Endothelial cell (in vitro differentiated cells): ENCODE results near the gene ADAMTS12. TPM values are rescaled to one million over a fixed set of nuclear protein-coding genes. Genes with fewer than 3 reads are reported as not detected.

Experiments used
- DNase-seq: peaks from one replicate; pipeline ENCODE4 v3.0.0; 2021; ENCODE audit warnings: low spot score
- H3K27ac Mint-ChIP-seq: one replicate; pipeline ENCODE4 v1.8.0; 2021; ENCODE audit warnings: mixed read lengths, inconsistent platforms; ENCODE audit not compliant: unreplicated experiment
- H3K27me3 Mint-ChIP-seq: one replicate; pipeline ENCODE4 v1.8.0; 2021; ENCODE audit warnings: mild to moderate bottlenecking, moderate library complexity, mixed read lengths, inconsistent platforms; ENCODE audit not compliant: unreplicated experiment
- H3K36me3 Mint-ChIP-seq: one replicate; pipeline ENCODE4 v1.8.0; 2021; ENCODE audit warnings: mild to moderate bottlenecking, low read depth, mixed read lengths, inconsistent platforms; ENCODE audit not compliant: unreplicated experiment
- H3K4me1 Mint-ChIP-seq: one replicate; pipeline ENCODE4 v1.8.0; 2021; ENCODE audit warnings: mild to moderate bottlenecking, mixed read lengths, inconsistent platforms; ENCODE audit not compliant: unreplicated experiment
- H3K4me3 Mint-ChIP-seq: one replicate; pipeline ENCODE4 v1.8.0; 2021; ENCODE audit warnings: mild to moderate bottlenecking, mixed read lengths, inconsistent platforms; ENCODE audit not compliant: unreplicated experiment
- H3K9me3 Mint-ChIP-seq: one replicate; pipeline ENCODE4 v1.8.0; 2021; ENCODE audit warnings: mixed read lengths, inconsistent platforms; ENCODE audit not compliant: unreplicated experiment
- CTCF ChIP-seq: fragments of 200-600 bp; sonication (generic); IDR thresholded peaks from one replicate; pipeline ENCODE4 v1.5.0; 2021; ENCODE audit warnings: antibody characterized with exemption; ENCODE audit not compliant: unreplicated experiment
- total RNA-seq: library from RNA; stranded (reverse); fragmentation: NEBNext Ultra II Directional; extraction: Animal tissue kit (Norgen Biotek cat#: 25700); gene quantifications from one replicate; pipeline ENCODE4 v1.2.1, GENCODE V29; 2021; ENCODE audit not compliant: unreplicated experiment

The ADAMTS12 gene
- total RNA-seq, 1 donor from 2014 or later: 9.8 TPM

GRCh38 chr5:33692980-33693379 lies 198.8 kb downstream of the ADAMTS12 start:
- no peak for DNase-seq
- Mint-ChIP-seq H3K27me3 (peaks cover 1% of the 10 kb centered on the region), H3K27ac (no peak overlapping the region), H3K4me3 (no peak overlapping the region), H3K9me3 (peaks cover 4% of the 10 kb centered on the region), H3K36me3 (peaks cover 14% of the 10 kb centered on the region), H3K4me1 (peaks cover 7% of the 10 kb centered on the region)
- TF ChIP-seq CTCF: no peak

- Mint-ChIP-seq H3K27me3 (peaks cover 1% of the 10 kb centered on the region), H3K27ac (no peak overlapping the region), H3K36me3 (peaks cover 14% of the 10 kb centered on the region), H3K4me3 (no peak overlapping the region), H3K9me3 (peaks cover 4% of the 10 kb centered on the region), H3K4me1 (no peaks in the 10 kb centered on the region)
- no peak for TF ChIP-seq CTCF
- no peak for DNase-seq
These were observed 199.9 kb downstream of the ADAMTS12 start for GRCh38 chr5:33691856-33692255.

- no peak overlapping the region for H3K27ac Mint-ChIP-seq
- H3K36me3 Mint-ChIP-seq: peaks cover 14% of the 10 kb centered on the region
- H3K27me3 Mint-ChIP-seq: peaks cover 1% of the 10 kb centered on the region
- H3K9me3 Mint-ChIP-seq: peaks cover 4% of the 10 kb centered on the region
- no peaks in the 10 kb centered on the region for H3K4me1 Mint-ChIP-seq
- no peak overlapping the region for H3K4me3 Mint-ChIP-seq
- TF ChIP-seq CTCF: no peak
- DNase-seq: no peak
These were observed 201.2 kb downstream of the ADAMTS12 start for GRCh38 chr5:33690374-33691135.

GRCh38 chr5:33688526-33688925 lies 203.3 kb downstream of the ADAMTS12 start:
- no peak for DNase-seq
- peaks cover 8% of the 10 kb centered on the region for H3K4me1 Mint-ChIP-seq
- H3K9me3 Mint-ChIP-seq: peaks cover 2% of the 10 kb centered on the region
- H3K36me3 Mint-ChIP-seq: peaks cover 11% of the 10 kb centered on the region
- no peak overlapping the region for H3K27ac Mint-ChIP-seq
- peaks cover 1% of the 10 kb centered on the region for H3K27me3 Mint-ChIP-seq
- no peak for TF ChIP-seq CTCF
- H3K4me3 Mint-ChIP-seq: no peak overlapping the region

- DNase-seq: no peak
- Mint-ChIP-seq H3K9me3 (no peaks in the 10 kb centered on the region), H3K4me1 (peaks cover 8% of the 10 kb centered on the region), H3K36me3 (peaks cover 9% of the 10 kb centered on the region), H3K27ac (no peak overlapping the region), H3K4me3 (no peak overlapping the region), H3K27me3 (peaks cover 1% of the 10 kb centered on the region)
- no peak for TF ChIP-seq CTCF
These were observed 203.7 kb downstream of the ADAMTS12 start for GRCh38 chr5:33688066-33688465.
